Measurements from ENCODE around the gene ZNF358. TPM values are rescaled to one million over a fixed set of nuclear protein-coding genes. Genes with fewer than 3 reads are reported as not detected.

ZNF358 gene
- total and polyA plus RNA-seq, 10 of the 15 experiments (the other 5 are each of a cell fraction or from before 2014, with no cell fraction given), result 0.09 to 6.3 (median 1.9) TPM; not detected in 1

DNA sequence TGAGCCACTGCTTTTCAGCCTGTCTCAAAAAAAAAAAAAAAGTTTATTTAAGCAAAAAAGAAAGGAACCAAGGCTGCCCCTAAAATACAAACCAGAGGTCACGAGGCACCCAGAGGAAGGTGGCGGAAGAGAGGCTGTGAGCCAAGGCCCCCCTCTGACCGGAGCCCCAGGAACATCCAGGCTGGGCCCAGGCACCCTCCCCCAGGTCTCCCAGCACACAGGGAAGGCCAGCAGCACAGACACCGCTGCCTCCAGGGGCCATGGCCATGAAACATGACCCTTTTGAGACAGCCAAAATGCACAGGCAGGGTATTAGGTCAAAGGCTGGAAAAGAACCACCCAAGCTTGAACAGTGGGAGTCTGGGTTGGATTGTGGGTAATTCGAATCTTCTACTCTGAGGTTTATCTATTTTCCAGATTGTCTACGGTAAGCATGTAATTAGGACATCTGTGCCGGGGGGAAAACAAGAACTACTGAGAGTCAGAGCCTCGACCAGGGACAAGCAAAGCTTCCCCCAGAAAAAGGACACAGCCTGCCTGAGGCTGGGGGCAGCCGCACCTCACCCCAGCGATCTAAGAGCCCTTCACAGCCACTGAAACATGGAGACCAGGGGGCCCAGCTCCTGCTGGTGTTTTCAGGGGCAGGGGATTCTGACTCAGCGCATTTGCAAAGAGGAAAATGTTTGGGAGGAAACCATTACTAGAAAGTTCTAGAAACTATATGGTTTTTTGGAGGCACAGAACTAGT, 35.5 kb upstream of the ZNF358 start:
- no peaks in the 10 kb centered on the region for H3K4me1 ChIP-seq (ENCODE audit: control insufficient read depth, insufficient read depth, low read length)
- FAIRE-seq (no peak), ATAC-seq (no peak), DNase-seq (ENCODE audit: low read depth, low spot score) (no peak)
- H3K4me2 ChIP-seq (ENCODE audit: control insufficient read depth, insufficient read depth), result no peak overlapping the region
- no peaks in the 10 kb centered on the region for H3K9me3 ChIP-seq (replicated peaks; ENCODE audit: control insufficient read depth, insufficient read depth, low read length)
- in situ Hi-C loops (cut with MboI), result no loop called here
- H3K27me3 ChIP-seq (replicated peaks in 1 of 2; ENCODE audit: control insufficient read depth in 2 of 2, insufficient read depth in 2 of 2, low read length in 1 of 2), result no peaks in the 10 kb centered on the region
- ChIA-PET CTCF (no interaction called here), RAD21 (ENCODE audit: unreplicated experiment) (no interaction called here), POLR2A (interaction anchor here (0.5 kb wide), 1 partner anchor 21 kb away, joined by 4 read pairs; no protein-coding TSS in a partner anchor), SMC1A (ENCODE audit: uncharacterized antibody, unreplicated experiment) (no interaction called here)
- H3K79me2 ChIP-seq (ENCODE audit: control insufficient read depth, insufficient read depth, low read length), result no peaks in the 10 kb centered on the region
- no peak overlapping the region for H3K9ac ChIP-seq (ENCODE audit: control insufficient read depth, insufficient read depth, low read length)
- H3K36me3 ChIP-seq (ENCODE audit: control insufficient read depth in 2 of 2, insufficient read depth in 2 of 2, low read length in 1 of 2), result no peaks in the 10 kb centered on the region
- H2AFZ ChIP-seq (ENCODE audit: control insufficient read depth, low read depth, low read length), result no peak overlapping the region
- H4K20me1 ChIP-seq (ENCODE audit: control insufficient read depth, insufficient read depth), result no peaks in the 10 kb centered on the region
- H3K27ac ChIP-seq (ENCODE audit: control insufficient read depth, insufficient read depth), result no peak overlapping the region
- no TSS peak for BruUV-seq (replicated peaks)
- intact Hi-C loops (cut with micrococcal nuclease; ENCODE audit: unreplicated experiment), result no loop called here
- TF ChIP-seq, protein P1, sequence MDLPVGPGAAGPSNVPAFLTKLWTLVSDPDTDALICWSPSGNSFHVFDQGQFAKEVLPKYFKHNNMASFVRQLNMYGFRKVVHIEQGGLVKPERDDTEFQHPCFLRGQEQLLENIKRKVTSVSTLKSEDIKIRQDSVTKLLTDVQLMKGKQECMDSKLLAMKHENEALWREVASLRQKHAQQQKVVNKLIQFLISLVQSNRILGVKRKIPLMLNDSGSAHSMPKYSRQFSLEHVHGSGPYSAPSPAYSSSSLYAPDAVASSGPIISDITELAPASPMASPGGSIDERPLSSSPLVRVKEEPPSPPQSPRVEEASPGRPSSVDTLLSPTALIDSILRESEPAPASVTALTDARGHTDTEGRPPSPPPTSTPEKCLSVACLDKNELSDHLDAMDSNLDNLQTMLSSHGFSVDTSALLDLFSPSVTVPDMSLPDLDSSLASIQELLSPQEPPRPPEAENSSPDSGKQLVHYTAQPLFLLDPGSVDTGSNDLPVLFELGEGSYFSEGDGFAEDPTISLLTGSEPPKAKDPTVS (IDR thresholded peaks at IDR 0.05; ENCODE audit: low read depth, low read length), result no peak
- no peak for TF ChIP-seq TCF12 (IDR thresholded peaks at IDR 0.05; ENCODE audit: low read depth, low read length)
- TF ChIP-seq NFYA (IDR thresholded peaks at IDR 0.05; ENCODE audit: borderline replicate concordance, low read depth, low read length), result no peak
- no peak for TF ChIP-seq MEF2A (IDR thresholded peaks at IDR 0.05; ENCODE audit: insufficient read depth, low read depth, low read length)
- no peak for TF ChIP-seq ZNF207 (IDR thresholded peaks at IDR 0.05; ENCODE audit: borderline replicate concordance)
- TF ChIP-seq, protein P2, sequence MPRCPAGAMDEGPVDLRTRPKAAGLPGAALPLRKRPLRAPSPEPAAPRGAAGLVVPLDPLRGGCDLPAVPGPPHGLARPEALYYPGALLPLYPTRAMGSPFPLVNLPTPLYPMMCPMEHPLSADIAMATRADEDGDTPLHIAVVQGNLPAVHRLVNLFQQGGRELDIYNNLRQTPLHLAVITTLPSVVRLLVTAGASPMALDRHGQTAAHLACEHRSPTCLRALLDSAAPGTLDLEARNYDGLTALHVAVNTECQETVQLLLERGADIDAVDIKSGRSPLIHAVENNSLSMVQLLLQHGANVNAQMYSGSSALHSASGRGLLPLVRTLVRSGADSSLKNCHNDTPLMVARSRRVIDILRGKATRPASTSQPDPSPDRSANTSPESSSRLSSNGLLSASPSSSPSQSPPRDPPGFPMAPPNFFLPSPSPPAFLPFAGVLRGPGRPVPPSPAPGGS (IDR thresholded peaks at IDR 0.05; ENCODE audit: borderline replicate concordance, insufficient read depth, low read depth, low read length, poor library complexity, severe bottlenecking), result no peak
- no peak for TF ChIP-seq KDM1A (IDR thresholded peaks at IDR 0.05; ENCODE audit: borderline replicate concordance)
- no peak for TF ChIP-seq TBL1XR1 (IDR thresholded peaks at IDR 0.05; ENCODE audit: low read depth, low read length)
- no peak for TF ChIP-seq SRF (IDR thresholded peaks at IDR 0.05; ENCODE audit: low read depth in 2 of 2, low read length in 2 of 2)
- TF ChIP-seq GATAD2B (conservative IDR thresholded peaks at IDR 0.05; ENCODE audit: low read depth), result no peak
- TF ChIP-seq RAD21 (IDR thresholded peaks at IDR 0.05; ENCODE audit: insufficient read depth, low read depth, low read length), result no peak
- TF ChIP-seq NR2F1 (conservative IDR thresholded peaks at IDR 0.05), result no peak
- 55% methylated on average over 11 of the region's 11 CpGs for WGBS (ENCODE audit: insufficient coverage, insufficient replicate concordance, low lambda C conversion rate, missing lambda C conversion rate)
- no peak overlapping the region for H3K4me3 ChIP-seq

Data from GM12878 (cell line).